SK-N-SH treated with all-trans-retinoic acid at 6 μM for 48 hours (cell line): ENCODE results near the gene CDK14.

Experiments
- CREB5 ChIP-seq: fragments of 250-450 bp; sonication (Bioruptor Pico); IDR thresholded peaks from 2 replicates; pipeline ENCODE4 v1.5.1; 2020; ENCODE audit warnings: low read depth, mild to moderate bottlenecking, moderate library complexity
- GLIS3 ChIP-seq: fragments of 250-450 bp; sonication (Bioruptor Pico); IDR thresholded peaks from 2 replicates; pipeline ENCODE4 v1.5.0; 2020; ENCODE audit warnings: mild to moderate bottlenecking, moderate library complexity
- ISL1 ChIP-seq: fragments of 250-450 bp; sonication (Bioruptor Pico); IDR thresholded peaks from 2 replicates; pipeline ENCODE4 v2.1.2; 2022; ENCODE audit warnings: mild to moderate bottlenecking, moderate library complexity
- SNAI2 ChIP-seq: fragments of 250-450 bp; sonication (Bioruptor Pico); IDR thresholded peaks from 2 replicates; pipeline ENCODE4 v1.5.0; 2020; ENCODE audit warnings: mild to moderate bottlenecking, moderate library complexity
- ZNF565 ChIP-seq: fragments of 450-650 bp; formaldehyde crosslinking; conservative IDR thresholded peaks from 2 replicates; pipeline ENCODE4 v1.5.0; 2020; ENCODE audit warnings: low read depth, mild to moderate bottlenecking, moderate library complexity

GRCh38 chr7:91194841-91195240 lies 598.7 kb downstream of the CDK14 start:
- TF ChIP-seq GLIS3 (CRISPR knock-in tag) (no peak), ZNF565 (CRISPR knock-in tag) (no peak), ISL1 (CRISPR knock-in tag) (no peak), CREB5 (CRISPR knock-in tag) (no peak), SNAI2 (no peak)
